Gastroesophageal sphincter (tissue), 3 donors: Measurements from ENCODE around the gene MICAL3.

Source experiments
- POLR2AphosphoS5 ChIP-seq: sonication (generic); formaldehyde crosslinking; IDR thresholded peaks from one replicate; pipeline ENCODE4 v1.6.1; 2017; ENCODE audit warnings: antibody characterized with exemption
- TF ChIP-seq, protein P1 (sequence below), 4 experiments: fragments of 200-600 bp in 2 of 4; fragments of 450-650 bp in 2 of 4; sonication (generic) in 1 of 4; IDR thresholded peaks; one replicate each; pipeline ENCODE4 v1.5.1; 2017 to 2019; ENCODE audit warnings: antibody characterized with exemption in 4 of 4, mild to moderate bottlenecking in 2 of 4, moderate library complexity in 2 of 4

DNA sequence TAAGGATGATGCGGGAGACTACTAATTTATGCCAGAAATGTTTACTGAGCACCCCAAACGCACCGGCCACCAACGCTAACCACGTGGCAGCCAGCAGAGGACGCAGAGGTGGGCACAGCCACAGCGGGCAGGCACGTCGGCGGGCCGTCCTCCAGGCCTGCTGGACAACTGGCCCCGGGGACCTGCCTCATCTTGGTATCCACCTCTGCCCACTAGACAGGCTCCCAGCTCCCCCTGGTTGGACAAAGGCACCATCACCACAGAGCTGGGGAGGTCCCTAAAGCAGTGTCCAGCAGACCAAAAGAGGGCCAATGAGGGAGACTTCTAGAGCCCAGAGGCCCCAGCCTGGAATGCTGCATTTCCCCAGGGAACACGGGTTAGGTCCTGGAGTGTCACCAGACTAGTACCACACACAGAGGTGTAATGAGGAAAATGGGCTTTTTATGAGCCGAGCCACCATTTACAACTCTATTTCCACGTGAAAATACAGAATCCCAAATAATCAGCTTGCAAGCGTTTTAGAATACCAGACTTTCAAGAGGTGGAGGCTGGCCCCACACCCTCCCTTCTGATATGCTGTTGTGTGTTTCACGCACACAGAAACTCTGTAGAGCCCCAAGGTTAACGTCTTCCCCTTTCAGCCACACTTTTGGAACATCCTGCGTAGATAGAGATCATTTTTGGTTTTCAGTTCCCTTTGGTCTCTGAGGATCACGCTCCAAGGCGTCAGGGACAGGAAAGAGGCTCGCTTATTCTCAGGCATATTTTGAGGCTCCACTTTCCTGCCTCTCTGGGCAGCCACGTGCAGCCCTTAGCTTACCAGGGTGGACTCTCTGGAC, 226.4 kb downstream of the MICAL3 start:
- TF ChIP-seq, protein P1, sequence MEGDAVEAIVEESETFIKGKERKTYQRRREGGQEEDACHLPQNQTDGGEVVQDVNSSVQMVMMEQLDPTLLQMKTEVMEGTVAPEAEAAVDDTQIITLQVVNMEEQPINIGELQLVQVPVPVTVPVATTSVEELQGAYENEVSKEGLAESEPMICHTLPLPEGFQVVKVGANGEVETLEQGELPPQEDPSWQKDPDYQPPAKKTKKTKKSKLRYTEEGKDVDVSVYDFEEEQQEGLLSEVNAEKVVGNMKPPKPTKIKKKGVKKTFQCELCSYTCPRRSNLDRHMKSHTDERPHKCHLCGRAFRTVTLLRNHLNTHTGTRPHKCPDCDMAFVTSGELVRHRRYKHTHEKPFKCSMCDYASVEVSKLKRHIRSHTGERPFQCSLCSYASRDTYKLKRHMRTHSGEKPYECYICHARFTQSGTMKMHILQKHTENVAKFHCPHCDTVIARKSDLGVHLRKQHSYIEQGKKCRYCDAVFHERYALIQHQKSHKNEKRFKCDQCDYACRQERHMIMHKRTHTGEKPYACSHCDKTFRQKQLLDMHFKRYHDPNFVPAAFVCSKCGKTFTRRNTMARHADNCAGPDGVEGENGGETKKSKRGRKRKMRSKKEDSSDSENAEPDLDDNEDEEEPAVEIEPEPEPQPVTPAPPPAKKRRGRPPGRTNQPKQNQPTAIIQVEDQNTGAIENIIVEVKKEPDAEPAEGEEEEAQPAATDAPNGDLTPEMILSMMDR (IDR thresholded peaks at IDR 0.05), result no peak
- TF ChIP-seq POLR2AphosphoS5, result no peak
